CD14-positive monocyte (primary cell): Measurements from ENCODE around the gene UBE2O. TPM values are rescaled to one million over a fixed set of nuclear protein-coding genes. Genes with fewer than 3 reads are reported as not detected.

ENCODE experiments used
- DNase-seq, 3 donors: peaks; one replicate each; pipeline ENCODE4 v3.0.0-alpha.2; 2011 to 2022
- H2AFZ ChIP-seq: 2 replicates; pipeline ENCODE4 v1.6.0; 2012; ENCODE audit warnings: mild to moderate bottlenecking, low read depth, low read length, inconsistent platforms; ENCODE audit not compliant: insufficient read depth, poor library complexity, severe bottlenecking
- H3K27ac ChIP-seq, 2 donors: 1 replicate in 1 of 2; 2 replicates in 1 of 2; pipeline ENCODE4 v1.5.1; 2012 to 2013; ENCODE audit warnings: low read length in 2 of 2, control low read depth in 1 of 2, inconsistent platforms in 1 of 2, low read depth in 1 of 2, mild to moderate bottlenecking in 1 of 2
- H3K27me3 ChIP-seq, 2 donors: one replicate each; pipeline versions ENCODE4 v1.6.0 to v1.6.1; 2011 to 2013; ENCODE audit warnings: low read length in 2 of 2; ENCODE audit not compliant: control insufficient read depth in 2 of 2, insufficient read depth in 2 of 2
- H3K36me3 ChIP-seq, 2 donors: replicated peaks in 1 of 2; 1 replicate in 1 of 2; 2 replicates in 1 of 2; pipeline versions ENCODE4 v1.5.1 to v1.6.1; 2012 to 2013; ENCODE audit warnings: low read length in 2 of 2, control low read depth in 1 of 2, inconsistent platforms in 1 of 2, mild to moderate bottlenecking in 1 of 2; ENCODE audit not compliant: insufficient read depth in 2 of 2, control insufficient read depth in 1 of 2
- H3K4me1 ChIP-seq, 2 donors: 1 replicate in 1 of 2; 2 replicates in 1 of 2; pipeline versions ENCODE4 v1.5.1 to v1.6.1; 2012 to 2013; ENCODE audit warnings: low read length in 2 of 2, control low read depth in 1 of 2, inconsistent platforms in 1 of 2, mild to moderate bottlenecking in 1 of 2, moderate library complexity in 1 of 2; ENCODE audit not compliant: insufficient read depth in 2 of 2, control insufficient read depth in 1 of 2
- H3K4me2 ChIP-seq: replicated peaks from 2 replicates; pipeline ENCODE3; 2012; ENCODE audit warnings: low read length, moderate library complexity, mild to moderate bottlenecking; ENCODE audit not compliant: poor library complexity, severe bottlenecking; ENCODE audit errors: extremely low read depth
- H3K4me3 ChIP-seq, 3 experiments: fragments of 200-600 bp in 1 of 3; sonication (generic) in 1 of 3; replicated peaks in 1 of 3; 1 replicate in 2 of 3; 2 replicates in 1 of 3; pipeline ENCODE4 v1.5.1; 2011 to 2013; ENCODE audit warnings: low read length in 3 of 3, mild to moderate bottlenecking in 3 of 3, control low read depth in 2 of 3, low read depth in 2 of 3, inconsistent platforms in 1 of 3, moderate library complexity in 1 of 3
- H3K79me2 ChIP-seq: 2 replicates; pipeline ENCODE4 v1.6.0; 2012; ENCODE audit warnings: mild to moderate bottlenecking, control low read depth, inconsistent platforms, low read length, moderate library complexity; ENCODE audit not compliant: insufficient read depth
- H3K9ac ChIP-seq: 2 replicates; pipeline ENCODE4 v1.6.0; 2017; ENCODE audit warnings: low read length, mild to moderate bottlenecking; ENCODE audit not compliant: insufficient read depth, poor library complexity, severe bottlenecking
- H3K9me3 ChIP-seq, 2 donors: replicated peaks in 1 of 2; 1 replicate in 1 of 2; 2 replicates in 1 of 2; pipeline versions ENCODE4 v1.5.1 to v1.6.1; 2012 to 2013; ENCODE audit warnings: low read length in 2 of 2, control low read depth in 1 of 2; ENCODE audit not compliant: control insufficient read depth in 1 of 2, insufficient read depth in 1 of 2
- H4K20me1 ChIP-seq: 2 replicates; pipeline ENCODE4 v1.6.0; 2012; ENCODE audit warnings: mild to moderate bottlenecking, low read length, control low read depth, moderate library complexity; ENCODE audit not compliant: insufficient read depth
- H3K27ac Mint-ChIP-seq, 7 donors: one replicate each; pipeline ENCODE4 v1.8.0; 2020; ENCODE audit warnings: mild to moderate bottlenecking in 7 of 7, mixed read lengths in 7 of 7, moderate library complexity in 6 of 7, inconsistent platforms in 2 of 7
- H3K27me3 Mint-ChIP-seq, 3 donors: one replicate each; pipeline ENCODE4 v1.8.0; 2021 to 2022; ENCODE audit warnings: low read depth in 3 of 3, mild to moderate bottlenecking in 3 of 3, mixed read lengths in 3 of 3, moderate library complexity in 3 of 3, inconsistent platforms in 1 of 3
- H3K36me3 Mint-ChIP-seq, 2 donors: one replicate each; pipeline ENCODE4 v1.8.0; 2020; ENCODE audit warnings: mixed read lengths in 2 of 2, inconsistent platforms in 1 of 2, mild to moderate bottlenecking in 1 of 2
- H3K4me1 Mint-ChIP-seq: one replicate; pipeline ENCODE4 v1.8.0; 2020; ENCODE audit warnings: mild to moderate bottlenecking, mixed read lengths
- H3K4me3 Mint-ChIP-seq, 2 donors: one replicate each; pipeline ENCODE4 v1.8.0; 2020; ENCODE audit warnings: mild to moderate bottlenecking in 2 of 2, mixed read lengths in 2 of 2, moderate library complexity in 1 of 2
- H3K9me3 Mint-ChIP-seq, 7 donors: one replicate each; pipeline ENCODE4 v1.8.0; 2020 to 2022; ENCODE audit warnings: mixed read lengths in 7 of 7, mild to moderate bottlenecking in 6 of 7, moderate library complexity in 6 of 7, inconsistent platforms in 2 of 7
- CTCF ChIP-seq: fragments of 200-600 bp; IDR thresholded peaks from one replicate; pipeline ENCODE4 v1.8.0; 2022; ENCODE audit warnings: antibody characterized with exemption, mild to moderate bottlenecking
- WGBS: methylation state at CpG from one replicate; pipeline ENCODE4 v1.1.5; 2013; ENCODE audit warnings: missing lambda C conversion rate; ENCODE audit not compliant: insufficient coverage; 5-methylcytosine and 5-hydroxymethylcytosine counted together
- intact Hi-C, 2 donors: fragments of 100-400 bp; cut with micrococcal nuclease; formaldehyde crosslinking; loops; one replicate each; pipeline versions ENCODE4 v1.15.0 to v1.15.1; 2023
- polyA plus RNA-seq, 3 donors: library from polyadenylated mRNA; depleted of rRNA in 1 of 3; unstranded in 2 of 3; stranded (reverse) in 1 of 3; fragments of 300-500 nt in 2 of 3; fragments of >200 nt in 1 of 3; fragmentation: Illumina TruSeq in 2 of 3; gene quantifications; 1 replicate in 2 of 3; 2 replicates in 1 of 3; pipeline ENCODE4 v1.2.3, GENCODE V29; 2012 to 2021

UBE2O gene
- polyA plus RNA-seq, 3 donors, result 1.3 to 15.1 (median 4.5) TPM

DNA sequence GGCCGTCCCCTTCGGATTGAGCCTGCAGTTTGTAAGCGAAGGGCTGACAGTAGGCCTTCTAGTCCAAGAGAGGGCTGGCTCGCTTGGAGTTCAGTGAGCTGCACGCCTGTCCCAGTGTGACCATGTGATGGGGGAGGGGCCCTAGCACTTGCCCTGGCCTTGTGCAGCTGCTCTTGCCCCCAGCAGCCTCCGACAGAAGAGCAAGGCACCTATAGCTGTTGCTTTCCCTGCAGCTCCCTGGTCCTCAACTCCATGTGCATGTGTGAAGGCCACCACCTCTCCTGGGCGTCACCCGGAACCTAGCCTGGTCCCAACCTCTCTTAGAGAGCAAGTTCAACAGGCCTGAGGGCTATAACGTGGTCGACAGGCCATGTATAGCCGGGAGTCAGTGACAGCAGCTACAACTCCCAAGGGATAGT lies 62.9 kb downstream of the UBE2O start:
- H3K79me2 ChIP-seq, result no peaks in the 10 kb centered on the region

More for the DNA sequence above, 62.9 kb downstream of the UBE2O start:
- peaks cover 13 to 14% of the 10 kb centered on the region in 2 donors for H3K4me1 ChIP-seq
- no peak for TF ChIP-seq CTCF
- H4K20me1 ChIP-seq, result peaks cover 27% of the 10 kb centered on the region
- peaks cover 22 to 43% of the 10 kb centered on the region in 2 donors for H3K36me3 ChIP-seq
- H3K27me3 ChIP-seq, result peaks cover 0 to 9% of the 10 kb centered on the region in 2 donors
- Mint-ChIP-seq H3K36me3 (peaks cover 34 to 62% of the 10 kb centered on the region in 2 donors), H3K27me3 (peaks cover 2 to 14% (median 6%) of the 10 kb centered on the region in 3 donors), H3K4me3 (no peak overlapping the region), H3K27ac (peak overlapping the region in 1 of 7 donors; percentile 60), H3K4me1 (peaks cover 10% of the 10 kb centered on the region), H3K9me3 (peaks cover 0 to 2% (median 0%) of the 10 kb centered on the region in 7 donors)
- intact Hi-C loops, result no loop called here
- WGBS, result 96% methylated on average over 10 of the region's 11 CpGs
- H3K27ac ChIP-seq, result no peak overlapping the region
- no peak overlapping the region for H2AFZ ChIP-seq
- no peak for DNase-seq
- H3K4me2 ChIP-seq, result no peak overlapping the region
- H3K4me3 ChIP-seq, result no peak overlapping the region
- H3K9ac ChIP-seq, result no peak overlapping the region
- no peaks in the 10 kb centered on the region for H3K9me3 ChIP-seq
